Smooth muscle cell (in vitro differentiated cells): ENCODE measurements around the gene RASGEF1B. TPM values are rescaled to one million over a fixed set of nuclear protein-coding genes. Genes with fewer than 3 reads are reported as not detected.
"Not testable (repeated sequence)": the region's sequence is repeated elsewhere in the genome, so short reads cannot be mapped to it uniquely, and the experiment has no call there.

Source experiments
- DNase-seq: peaks from one replicate; lab custom pipeline; 2025; ENCODE audit not compliant: unreplicated experiment; lab: John Stamatoyannopoulos, UW
- H2AFZ ChIP-seq: fragments of 200-600 bp; sonication (generic); 2 replicates; pipeline ENCODE4 v1.6.0; 2016; ENCODE audit warnings: antibody characterized with exemption, low read depth, mild to moderate bottlenecking
- H3F3A ChIP-seq: fragments of 200-600 bp; sonication (generic); 2 replicates; pipeline ENCODE4 v1.6.0; 2017; ENCODE audit warnings: antibody characterized with exemption, low read depth
- H3K27ac ChIP-seq: fragments of 200-600 bp; sonication (generic); 2 replicates; pipeline ENCODE4 v1.5.1; 2016; ENCODE audit warnings: low read depth, mild to moderate bottlenecking
- H3K27me3 ChIP-seq: fragments of 200-600 bp; sonication (generic); 2 replicates; pipeline ENCODE4 v1.6.1; 2016; ENCODE audit warnings: low read depth, mild to moderate bottlenecking
- H3K36me3 ChIP-seq: fragments of 200-600 bp; sonication (generic); 2 replicates; pipeline ENCODE4 v1.5.1; 2016; ENCODE audit warnings: low read depth
- H3K4me1 ChIP-seq: fragments of 200-600 bp; sonication (generic); 2 replicates; pipeline ENCODE4 v1.5.1; 2016; ENCODE audit warnings: low read depth
- H3K4me2 ChIP-seq: fragments of 200-600 bp; sonication (generic); 2 replicates; pipeline ENCODE4 v1.6.0; 2016; ENCODE audit warnings: mild to moderate bottlenecking
- H3K4me3 ChIP-seq: fragments of 200-600 bp; sonication (generic); 2 replicates; pipeline ENCODE4 v1.5.1; 2016; ENCODE audit warnings: mild to moderate bottlenecking
- H3K79me2 ChIP-seq: fragments of 200-600 bp; sonication (generic); 2 replicates; pipeline ENCODE4 v1.6.0; 2016; ENCODE audit warnings: low read depth, mild to moderate bottlenecking
- H3K9ac ChIP-seq: fragments of 200-600 bp; sonication (generic); 2 replicates; pipeline ENCODE4 v1.6.0; 2016; ENCODE audit warnings: low read depth
- H3K9me3 ChIP-seq: fragments of 200-600 bp; sonication (generic); replicated peaks from 2 replicates; pipeline ENCODE4 v1.5.1; 2016; ENCODE audit warnings: low read depth
- H4K20me1 ChIP-seq: fragments of 200-600 bp; sonication (generic); 2 replicates; pipeline ENCODE4 v1.6.0; 2016; ENCODE audit warnings: low read depth
- CTCF ChIP-seq: fragments of 200-600 bp; sonication (generic); IDR thresholded peaks from 2 replicates; pipeline ENCODE4 v1.5.1; 2017; ENCODE audit warnings: borderline replicate concordance, mild to moderate bottlenecking, antibody characterized with exemption; ENCODE audit not compliant: insufficient read depth, poor library complexity, severe bottlenecking
- whole genome bisulfite sequencing: methylation state at CpG from one replicate; pipeline ENCODE4 v1.1.7; 2016; ENCODE audit warnings: low lambda C conversion rate; 5-methylcytosine and 5-hydroxymethylcytosine counted together
- polyA plus RNA-seq: library from polyadenylated mRNA; unstranded; fragments of >200 nt; fragmentation: Nextera tagmentation; extraction: Ambion mirVana; gene quantifications from 2 replicates; pipeline ENCODE4 v1.2.1, GENCODE V29; 2016
- total RNA-seq: library from RNA; depleted of rRNA; stranded (reverse); fragments of >200 nt; gene quantifications from 2 replicates; pipeline ENCODE4 v1.2.3, GENCODE V29; 2014

RASGEF1B gene
- total and polyA plus RNA-seq, 2 experiments from 2014 or later = 1.5 to 7.5 TPM

GRCh38 chr4:81410680-81411079, 61.0 kb downstream of the RASGEF1B start:
- Histone ChIP-seq H3K4me2 (no peak overlapping the region), H3K4me3 (no peak overlapping the region), H3K79me2 (no peaks in the 10 kb centered on the region), H3K27me3 (no peaks in the 10 kb centered on the region), H4K20me1 (no peaks in the 10 kb centered on the region), H3K9me3 (no peaks in the 10 kb centered on the region), H2AFZ (no peak overlapping the region), H3F3A (peaks cover 4% of the 10 kb centered on the region), H3K4me1 (peaks cover 4% of the 10 kb centered on the region), H3K27ac (no peak overlapping the region), H3K36me3 (no peaks in the 10 kb centered on the region), H3K9ac (no peak overlapping the region)
- DNase-seq = no peak
- no peak for TF ChIP-seq CTCF
- 91% methylated on average over 2 of the region's 2 CpGs for WGBS

GRCh38 chr4:81409836-81410235, 61.9 kb downstream of the RASGEF1B start:
- Histone ChIP-seq H3K4me1 (peaks cover 4% of the 10 kb centered on the region), H4K20me1 (no peaks in the 10 kb centered on the region), H3K27me3 (no peaks in the 10 kb centered on the region), H2AFZ (no peak overlapping the region), H3F3A (peaks cover 4% of the 10 kb centered on the region), H3K36me3 (no peaks in the 10 kb centered on the region), H3K27ac (no peak overlapping the region), H3K9me3 (no peaks in the 10 kb centered on the region), H3K79me2 (no peaks in the 10 kb centered on the region), H3K4me3 (no peak overlapping the region), H3K9ac (no peak overlapping the region), H3K4me2 (no peak overlapping the region)
- WGBS = 96% methylated on average over 4 of the region's 4 CpGs
- no peak for DNase-seq
- TF ChIP-seq CTCF = no peak

GRCh38 chr4:81408341-81408740, 63.4 kb downstream of the RASGEF1B start:
- no peaks in the 10 kb centered on the region for H3K27me3 ChIP-seq
- TF ChIP-seq CTCF = no peak
- H3K4me1 ChIP-seq = peaks cover 4% of the 10 kb centered on the region
- no peak for DNase-seq
- H3K4me3 ChIP-seq = no peak overlapping the region
- no peak overlapping the region for H3K27ac ChIP-seq
- WGBS = 75% methylated on average over 7 of the region's 7 CpGs
- no peak overlapping the region for H2AFZ ChIP-seq
- no peaks in the 10 kb centered on the region for H3K79me2 ChIP-seq
- H3F3A ChIP-seq = peaks cover 4% of the 10 kb centered on the region
- H3K4me2 ChIP-seq = peak overlapping the region; percentile 23
- no peaks in the 10 kb centered on the region for H3K36me3 ChIP-seq
- no peaks in the 10 kb centered on the region for H4K20me1 ChIP-seq
- no peak overlapping the region for H3K9ac ChIP-seq
- H3K9me3 ChIP-seq = no peaks in the 10 kb centered on the region

GRCh38 chr4:81407726-81408125, 64.0 kb downstream of the RASGEF1B start:
- no peaks in the 10 kb centered on the region for H3K9me3 ChIP-seq
- no peaks in the 10 kb centered on the region for H3K27me3 ChIP-seq
- H3F3A ChIP-seq = peaks cover 4% of the 10 kb centered on the region
- H3K4me1 ChIP-seq = peaks cover 4% of the 10 kb centered on the region
- no peak for TF ChIP-seq CTCF
- 51% methylated on average over 4 of the region's 4 CpGs for WGBS
- H3K79me2 ChIP-seq = no peaks in the 10 kb centered on the region
- H2AFZ ChIP-seq = peak overlapping the region; percentile 10
- peak overlapping the region; percentile 23 for H3K4me2 ChIP-seq
- H3K9ac ChIP-seq = no peak overlapping the region
- H3K4me3 ChIP-seq = no peak overlapping the region
- no peaks in the 10 kb centered on the region for H4K20me1 ChIP-seq
- DNase-seq = no peak
- no peak overlapping the region for H3K27ac ChIP-seq
- H3K36me3 ChIP-seq = no peaks in the 10 kb centered on the region

GRCh38 chr4:81406481-81406880, 65.2 kb downstream of the RASGEF1B start:
- H3K4me1 ChIP-seq = not testable (repeated sequence)
- 86% methylated on average over 13 of the region's 13 CpGs for WGBS

More at GRCh38 chr4:81406481-81406880, 65.2 kb downstream of the RASGEF1B start:
- not testable (repeated sequence) for H3K27me3 ChIP-seq, H3K27ac ChIP-seq, H3K9me3 ChIP-seq, H3K4me3 ChIP-seq, H3F3A ChIP-seq, DNase-seq, H3K36me3 ChIP-seq, H3K9ac ChIP-seq, H3K79me2 ChIP-seq, H4K20me1 ChIP-seq, H2AFZ ChIP-seq, H3K4me2 ChIP-seq
